ENCODE data around the gene PRKCH. TPM values are rescaled to one million over a fixed set of nuclear protein-coding genes. Genes with fewer than 3 reads are reported as not detected.

Gene PRKCH
- total RNA-seq, 1 experiment from 2014 or later, result 10.3 TPM

DNA sequence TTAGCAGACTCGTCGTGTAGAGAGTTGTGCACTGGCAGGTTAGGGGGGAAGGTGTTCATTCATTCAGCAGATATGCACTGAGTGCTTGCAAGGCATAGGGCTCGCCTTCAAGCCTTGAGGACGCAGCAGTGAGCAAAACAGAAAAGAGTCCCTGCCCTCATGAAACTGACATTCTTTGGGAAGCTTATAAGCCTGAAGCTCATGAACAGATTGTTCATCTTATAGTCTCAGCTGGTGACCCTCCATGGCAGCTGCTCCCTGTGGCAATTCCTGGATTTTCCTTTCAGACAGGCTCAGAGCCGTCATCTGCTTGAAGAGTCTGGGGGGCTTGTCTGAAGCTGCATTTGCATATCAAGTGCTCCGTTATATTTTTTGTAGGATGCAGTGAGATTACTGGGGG is 148.4 kb downstream of the PRKCH start (continued):
- TF ChIP-seq USF2 (CRISPR knock-in tag; IDR thresholded peaks at IDR 0.05) (no peak), FOXP1 (CRISPR knock-in tag; IDR thresholded peaks at IDR 0.05; ENCODE audit: borderline replicate concordance) (no peak), EMX1 (CRISPR knock-in tag; IDR thresholded peaks at IDR 0.05) (no peak), E2F1 (CRISPR knock-in tag; IDR thresholded peaks at IDR 0.05) (no peak), ZNF232 (CRISPR knock-in tag; IDR thresholded peaks at IDR 0.05) (no peak), ZNF671 (CRISPR knock-in tag; IDR thresholded peaks at IDR 0.05) (no peak), MLX (CRISPR knock-in tag; IDR thresholded peaks at IDR 0.05) (no peak), SP1 (CRISPR knock-in tag; conservative IDR thresholded peaks at IDR 0.05) (no peak), CBFB (CRISPR knock-in tag; IDR thresholded peaks at IDR 0.05; ENCODE audit: low read depth) (no peak), GTF2I (CRISPR knock-in tag; conservative IDR thresholded peaks at IDR 0.05) (no peak), JAZF1 (CRISPR knock-in tag; IDR thresholded peaks at IDR 0.05) (no peak), TEAD1 (CRISPR knock-in tag; IDR thresholded peaks at IDR 0.05) (no peak), RORB (CRISPR knock-in tag; IDR thresholded peaks at IDR 0.05) (no peak)
- TF ChIP-seq, protein P1, sequence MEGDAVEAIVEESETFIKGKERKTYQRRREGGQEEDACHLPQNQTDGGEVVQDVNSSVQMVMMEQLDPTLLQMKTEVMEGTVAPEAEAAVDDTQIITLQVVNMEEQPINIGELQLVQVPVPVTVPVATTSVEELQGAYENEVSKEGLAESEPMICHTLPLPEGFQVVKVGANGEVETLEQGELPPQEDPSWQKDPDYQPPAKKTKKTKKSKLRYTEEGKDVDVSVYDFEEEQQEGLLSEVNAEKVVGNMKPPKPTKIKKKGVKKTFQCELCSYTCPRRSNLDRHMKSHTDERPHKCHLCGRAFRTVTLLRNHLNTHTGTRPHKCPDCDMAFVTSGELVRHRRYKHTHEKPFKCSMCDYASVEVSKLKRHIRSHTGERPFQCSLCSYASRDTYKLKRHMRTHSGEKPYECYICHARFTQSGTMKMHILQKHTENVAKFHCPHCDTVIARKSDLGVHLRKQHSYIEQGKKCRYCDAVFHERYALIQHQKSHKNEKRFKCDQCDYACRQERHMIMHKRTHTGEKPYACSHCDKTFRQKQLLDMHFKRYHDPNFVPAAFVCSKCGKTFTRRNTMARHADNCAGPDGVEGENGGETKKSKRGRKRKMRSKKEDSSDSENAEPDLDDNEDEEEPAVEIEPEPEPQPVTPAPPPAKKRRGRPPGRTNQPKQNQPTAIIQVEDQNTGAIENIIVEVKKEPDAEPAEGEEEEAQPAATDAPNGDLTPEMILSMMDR (IDR thresholded peaks at IDR 0.05), result no peak

- DNase-seq (ENCODE audit: low spot score) (peak; percentile 48), ATAC-seq (peak; percentile 57)
- H3K27me3 Mint-ChIP-seq (ENCODE audit: low read depth), result no peaks in the 10 kb centered on the region
- 0 out of 2 replicates have a peak, but pooled peaks cover under 1% of the 10 kb centered on the region for H3K36me3 Mint-ChIP-seq
- ChIA-PET POLR2A (interaction anchor here (0.7 kb wide), 2 partner anchors 280 to 291 kb away, joined by 3 read pairs; partner anchors contain the start of gene SNAPC1), CTCF (interaction anchor here (0.8 to 2.1 kb wide), 16 partner anchors 8 to 1806 kb away, joined by 3 to 8 read pairs (median 3); partner anchors contain the start of gene SNAPC1)
- peak overlapping the region; percentile 44; the same call in 1 of the 2 replicates for H3K27ac Mint-ChIP-seq
- H3K4me3 Mint-ChIP-seq, result peak overlapping the region; percentile 23
- peaks cover 61% of the 10 kb centered on the region for H3K4me1 Mint-ChIP-seq
- peaks cover under 1% of the 10 kb centered on the region; the same call in 1 of the 2 replicates for H3K9me3 Mint-ChIP-seq
- TF ChIP-seq, protein P2, sequence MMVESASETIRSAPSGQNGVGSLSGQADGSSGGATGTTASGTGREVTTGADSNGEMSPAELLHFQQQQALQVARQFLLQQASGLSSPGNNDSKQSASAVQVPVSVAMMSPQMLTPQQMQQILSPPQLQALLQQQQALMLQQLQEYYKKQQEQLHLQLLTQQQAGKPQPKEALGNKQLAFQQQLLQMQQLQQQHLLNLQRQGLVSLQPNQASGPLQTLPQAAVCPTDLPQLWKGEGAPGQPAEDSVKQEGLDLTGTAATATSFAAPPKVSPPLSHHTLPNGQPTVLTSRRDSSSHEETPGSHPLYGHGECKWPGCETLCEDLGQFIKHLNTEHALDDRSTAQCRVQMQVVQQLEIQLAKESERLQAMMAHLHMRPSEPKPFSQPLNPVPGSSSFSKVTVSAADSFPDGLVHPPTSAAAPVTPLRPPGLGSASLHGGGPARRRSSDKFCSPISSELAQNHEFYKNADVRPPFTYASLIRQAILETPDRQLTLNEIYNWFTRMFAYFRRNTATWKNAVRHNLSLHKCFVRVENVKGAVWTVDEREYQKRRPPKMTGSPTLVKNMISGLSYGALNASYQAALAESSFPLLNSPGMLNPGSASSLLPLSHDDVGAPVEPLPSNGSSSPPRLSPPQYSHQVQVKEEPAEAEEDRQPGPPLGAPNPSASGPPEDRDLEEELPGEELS (CRISPR knock-in tag; IDR thresholded peaks at IDR 0.05), result no peak
- TF ChIP-seq, protein P1 (IDR thresholded peaks at IDR 0.05), result no peak
- TF ChIP-seq SMAD3 (CRISPR knock-in tag; IDR thresholded peaks at IDR 0.05; ENCODE audit: borderline replicate concordance), result no peak
- no peak for TF ChIP-seq ETV6 (CRISPR knock-in tag; IDR thresholded peaks at IDR 0.05)
- no peak for TF ChIP-seq FOXJ3 (CRISPR knock-in tag; IDR thresholded peaks at IDR 0.05; ENCODE audit: borderline replicate concordance)
- TF ChIP-seq USF2 (CRISPR knock-in tag; IDR thresholded peaks at IDR 0.05), result no peak
- no peak for TF ChIP-seq ZBTB21 (CRISPR knock-in tag; IDR thresholded peaks at IDR 0.05; ENCODE audit: borderline replicate concordance)
- TF ChIP-seq ZNF219 (CRISPR knock-in tag; IDR thresholded peaks at IDR 0.05; ENCODE audit: borderline replicate concordance), result no peak
Measured at GRCh38 chr14:61470261-61470960, 149.0 kb downstream of the PRKCH start.

All from WTC11 (cell line).